ENCODE data around the gene FHL1. TPM values are rescaled to one million over a fixed set of nuclear protein-coding genes. Genes with fewer than 3 reads are reported as not detected.
A peak's percentile ranks its signal among the peaks of the same experiment; 100 is the strongest.
"Not testable (repeated sequence)": the region's sequence is repeated elsewhere in the genome, so short reads cannot be mapped to it uniquely, and the experiment has no call there.

FHL1 gene
- total RNA-seq, 1 donor from 2014 or later: 381 TPM

DNA sequence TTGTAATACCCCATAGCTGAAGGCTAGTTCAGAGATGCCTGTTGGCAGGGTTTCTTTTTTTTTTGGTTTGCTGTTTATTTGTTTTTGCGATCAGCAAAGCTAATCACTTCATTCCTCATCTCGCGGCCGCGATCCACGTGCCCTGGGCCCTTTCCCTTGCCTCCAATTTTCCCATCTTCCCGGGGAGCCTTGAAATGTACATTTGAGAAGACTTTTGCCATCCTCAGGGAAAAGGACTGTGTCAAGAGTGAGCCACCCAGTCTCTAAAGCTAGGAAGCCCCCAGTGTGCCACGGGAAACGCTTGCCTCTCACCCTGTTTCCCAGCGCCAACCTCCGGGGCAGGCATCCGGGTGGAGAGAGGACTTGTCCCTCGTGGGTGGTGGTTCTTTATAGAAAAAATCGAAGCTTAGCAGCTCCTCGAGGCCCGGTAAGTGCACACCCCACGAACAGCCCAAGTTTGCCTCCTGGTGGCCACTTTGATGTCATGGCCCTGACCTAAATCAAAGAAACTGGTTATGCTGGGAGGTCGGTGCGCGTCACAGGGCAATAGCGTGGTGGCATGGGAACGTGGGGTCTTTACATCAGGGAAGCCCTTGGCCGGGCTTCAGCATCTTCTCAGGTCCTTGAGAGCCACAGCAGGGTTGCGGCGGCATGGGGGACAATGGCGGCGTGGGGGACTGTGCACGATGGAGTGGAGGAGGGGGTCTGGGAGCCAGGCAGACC is 61.8 kb downstream of the FHL1 start:
- DNase-seq (ENCODE audit: low spot score): peak; percentile 25

GRCh38 chrX:136209751-136210150 is 62.4 kb downstream of the FHL1 start:
- no peak for DNase-seq (ENCODE audit: low spot score)

DNA sequence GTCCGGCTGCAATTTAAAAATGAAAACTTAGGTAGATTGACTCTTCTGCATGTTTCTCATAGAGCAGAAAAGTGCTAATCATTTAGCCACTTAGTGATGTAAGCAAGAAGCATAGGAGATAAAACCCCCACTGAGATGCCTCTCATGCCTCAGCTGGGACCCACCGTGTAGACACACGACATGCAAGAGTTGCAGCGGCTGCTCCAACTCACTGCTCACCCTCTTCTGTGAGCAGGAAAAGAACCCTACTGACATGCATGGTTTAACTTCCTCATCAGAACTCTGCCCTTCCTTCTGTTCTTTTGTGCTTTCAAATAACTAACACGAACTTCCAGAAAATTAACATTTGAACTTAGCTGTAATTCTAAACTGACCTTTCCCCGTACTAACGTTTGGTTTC is 62.9 kb downstream of the FHL1 start:
- DNase-seq (ENCODE audit: low spot score): no peak

DNA sequence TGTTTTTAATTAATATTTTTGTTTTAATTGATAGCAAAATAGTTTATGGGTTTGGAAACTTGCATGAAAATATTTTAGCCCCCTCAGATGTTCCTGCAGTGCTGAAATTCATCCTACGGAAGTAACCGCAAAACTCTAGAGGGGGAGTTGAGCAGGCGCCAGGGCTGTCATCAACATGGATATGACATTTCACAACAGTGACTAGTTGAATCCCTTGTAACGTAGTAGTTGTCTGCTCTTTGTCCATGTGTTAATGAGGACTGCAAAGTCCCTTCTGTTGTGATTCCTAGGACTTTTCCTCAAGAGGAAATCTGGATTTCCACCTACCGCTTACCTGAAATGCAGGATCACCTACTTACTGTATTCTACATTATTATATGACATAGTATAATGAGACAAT is 63.5 kb downstream of the FHL1 start:
- no peak for DNase-seq (ENCODE audit: low spot score)

GRCh38 chrX:136211766-136212556 is 64.6 kb downstream of the FHL1 start:
- DNase-seq (ENCODE audit: low spot score): no peak

GRCh38 chrX:136212557-136213111 is 65.3 kb downstream of the FHL1 start:
- DNase-seq (ENCODE audit: low spot score): no peak

DNA sequence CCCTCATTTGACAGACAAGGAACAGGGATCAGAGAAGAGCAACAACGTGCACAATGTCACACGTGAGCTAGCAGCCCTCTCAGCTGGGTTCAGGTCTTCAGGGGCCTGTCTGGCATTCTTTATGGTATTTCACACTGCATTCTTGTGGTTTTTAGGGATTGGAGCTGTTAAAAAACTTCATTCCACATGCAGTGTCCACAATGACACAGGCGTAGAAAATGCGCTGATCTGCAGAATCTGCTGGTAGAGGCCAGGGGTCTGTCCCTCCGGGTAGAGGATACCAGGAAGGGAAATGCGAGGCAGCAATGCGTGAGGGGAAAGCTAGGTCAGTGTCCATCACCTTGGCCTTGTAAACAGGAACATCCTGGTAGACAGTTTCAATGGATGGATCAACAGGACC is 67.2 kb downstream of the FHL1 start:
- no peak for DNase-seq (ENCODE audit: low spot score)

DNA sequence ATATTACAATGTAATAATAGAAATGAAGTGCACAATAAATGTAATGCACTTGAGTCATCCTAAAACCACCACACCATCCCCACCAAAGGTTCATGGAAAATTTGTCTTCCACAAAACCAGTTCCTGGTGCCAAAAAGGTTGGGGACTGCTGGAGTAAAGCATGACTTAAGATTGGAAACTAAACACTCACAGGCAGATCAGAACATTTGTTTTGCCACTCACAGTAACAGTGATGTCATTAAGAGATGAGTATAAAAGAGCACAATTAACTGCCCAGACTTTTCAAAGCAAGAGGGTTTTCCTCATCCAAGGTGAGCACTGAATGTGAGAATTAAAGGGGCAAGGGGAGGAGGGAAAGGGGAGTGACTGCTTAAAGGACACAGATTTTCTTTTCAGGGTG is 68.2 kb downstream of the FHL1 start:
- DNase-seq (ENCODE audit: low spot score): no peak

- no peak for DNase-seq (ENCODE audit: low spot score)
Measured at GRCh38 chrX:136219893-136220292, 72.6 kb downstream of the FHL1 start.

DNA sequence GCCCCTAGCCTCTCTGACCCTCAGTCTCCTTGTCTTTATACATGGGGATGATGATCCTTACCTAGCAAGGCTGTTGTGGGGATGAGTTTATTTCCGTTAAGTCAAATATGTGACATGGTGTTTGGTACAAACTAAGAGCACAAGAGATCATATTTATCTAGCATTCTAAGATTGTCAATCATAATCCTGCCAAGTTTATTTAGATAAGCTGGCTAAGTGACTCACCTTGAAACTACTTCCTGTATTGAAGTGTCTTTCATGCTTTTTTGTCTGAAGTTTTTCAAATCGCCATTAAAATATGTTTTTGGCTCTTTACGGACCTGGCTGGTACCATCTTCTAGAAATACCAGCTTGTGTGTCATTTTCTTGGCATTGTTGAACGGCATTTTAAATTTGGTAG is 73.2 kb downstream of the FHL1 start:
- DNase-seq (ENCODE audit: low spot score): no peak

- DNase-seq (ENCODE audit: low spot score): no peak
Measured at GRCh38 chrX:136220951-136221350, 73.6 kb downstream of the FHL1 start.

GRCh38 chrX:136221851-136222513 is 74.6 kb downstream of the FHL1 start:
- no peak for DNase-seq (ENCODE audit: low spot score)

GRCh38 chrX:136227074-136227473 is 79.7 kb downstream of the FHL1 start:
- DNase-seq (ENCODE audit: low spot score): no peak

DNA sequence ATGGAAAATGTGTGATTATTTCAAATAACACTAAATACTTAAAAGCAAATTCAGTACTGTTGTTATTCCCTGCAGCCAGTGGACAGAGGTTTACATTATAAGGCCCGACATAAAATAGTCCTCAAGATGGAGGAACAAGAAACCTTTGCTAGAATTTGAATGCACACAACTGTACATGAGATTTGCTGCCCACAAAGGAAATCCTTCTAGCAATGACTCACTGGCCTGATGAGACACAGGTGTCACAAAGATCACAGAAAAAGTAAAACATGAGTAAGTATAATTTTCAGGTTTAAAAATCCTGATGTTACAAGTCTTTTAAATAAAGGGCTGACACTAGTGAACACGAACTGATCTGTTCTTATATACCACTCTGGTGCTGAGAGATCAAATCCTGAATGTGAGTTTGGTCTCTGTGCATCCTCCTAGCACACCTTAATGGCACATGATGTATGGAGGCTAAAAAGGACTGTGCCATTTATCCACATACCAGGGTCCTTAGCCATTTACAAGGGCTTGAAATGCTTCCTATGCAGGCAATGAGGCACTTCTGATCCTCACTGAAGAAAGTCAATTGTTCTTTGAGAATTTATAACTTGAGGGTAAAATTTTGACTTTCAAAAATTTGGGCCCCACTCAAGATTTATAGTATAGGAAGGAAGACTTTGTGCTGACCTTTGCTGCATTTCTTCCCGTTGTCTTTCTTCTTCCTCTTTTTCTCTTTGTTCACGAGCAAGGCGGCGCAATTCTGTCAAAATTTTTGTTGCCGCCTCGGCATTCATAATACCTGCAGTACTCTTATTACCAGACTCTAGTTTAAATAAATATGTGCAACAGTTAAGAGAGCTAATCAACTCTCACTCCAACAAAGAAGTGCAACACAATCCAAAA is 80.9 kb downstream of the FHL1 start:
- DNase-seq (ENCODE audit: low spot score): no peak

- no peak for DNase-seq (ENCODE audit: low spot score)
Measured at GRCh38 chrX:136228839-136229207, 81.5 kb downstream of the FHL1 start.

- no peak for DNase-seq (ENCODE audit: low spot score)
Measured at GRCh38 chrX:136237074-136237473, 89.7 kb downstream of the FHL1 start.

DNA sequence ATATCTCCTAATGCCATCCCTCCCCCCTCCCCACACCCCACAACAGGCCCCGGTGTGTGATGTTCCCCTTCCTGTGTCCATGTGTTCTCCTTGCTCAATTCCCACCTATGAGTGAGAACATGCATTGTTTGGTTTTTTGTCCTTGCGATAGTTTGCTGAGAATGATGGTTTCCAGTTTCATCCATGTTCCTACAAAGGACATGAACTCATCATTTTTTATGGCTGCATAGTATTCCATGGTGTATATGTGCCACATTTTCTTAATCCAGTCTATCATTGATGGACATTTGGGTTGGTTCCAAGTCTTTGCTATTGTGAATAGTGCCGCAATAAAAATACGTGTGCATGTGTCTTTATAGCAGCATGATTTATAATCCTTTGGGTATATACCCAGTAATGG is 90.5 kb downstream of the FHL1 start:
- DNase-seq (ENCODE audit: low spot score): not testable (repeated sequence)

DNA sequence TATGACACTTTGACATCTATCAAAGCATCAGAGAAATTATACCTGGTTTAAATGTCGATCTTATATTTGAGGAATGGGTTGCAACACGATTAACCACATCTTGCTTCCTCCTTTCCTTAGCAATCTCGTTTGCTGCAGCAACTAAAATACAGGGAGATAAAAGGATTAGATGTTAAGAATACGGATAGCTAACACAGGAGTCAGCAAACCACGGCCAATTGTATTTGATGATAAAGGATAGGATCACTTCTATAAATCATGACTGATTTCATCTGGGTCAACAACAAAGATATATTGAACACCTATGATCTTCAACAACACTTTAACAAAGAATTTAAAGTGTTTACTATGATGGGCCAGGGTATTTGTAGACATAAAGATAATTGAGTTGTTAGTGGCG is 98.9 kb downstream of the FHL1 start:
- DNase-seq (ENCODE audit: low spot score): no peak

GRCh38 chrX:136250191-136251040 is 103.1 kb downstream of the FHL1 start:
- DNase-seq (ENCODE audit: low spot score): no peak

Measured in mucosa of gallbladder (tissue), 1 donor.